PFSK-1 (cell line): ENCODE results near the gene GDPD5.

Experiments
- POLR2AphosphoS5 ChIP-seq: IDR thresholded peaks from 2 replicates; pipeline ENCODE4 v1.6.1; 2012; ENCODE audit warnings: low read depth, mild to moderate bottlenecking, control low read depth, low read length, moderate library complexity
- SIN3A ChIP-seq: IDR thresholded peaks from 2 replicates; pipeline ENCODE4 v1.6.1; 2012; ENCODE audit warnings: mild to moderate bottlenecking, low read length, moderate library complexity, borderline replicate concordance; ENCODE audit not compliant: insufficient read depth
- TAF1 ChIP-seq: IDR thresholded peaks from 2 replicates; pipeline ENCODE4 v1.6.1; 2012; ENCODE audit warnings: low read length, control low read depth, borderline replicate concordance; ENCODE audit not compliant: insufficient read depth
- TF ChIP-seq, protein P1 (sequence below), 2 experiments: IDR thresholded peaks; 2 replicates each; pipeline versions ENCODE4 v1.6.1 to v1.8.0; 2011 to 2012; ENCODE audit warnings: low read depth in 2 of 2, low read length in 2 of 2, control low read depth in 1 of 2, inconsistent platforms in 1 of 2, mild to moderate bottlenecking in 1 of 2, moderate library complexity in 1 of 2; ENCODE audit not compliant: insufficient read depth in 1 of 2

DNA sequence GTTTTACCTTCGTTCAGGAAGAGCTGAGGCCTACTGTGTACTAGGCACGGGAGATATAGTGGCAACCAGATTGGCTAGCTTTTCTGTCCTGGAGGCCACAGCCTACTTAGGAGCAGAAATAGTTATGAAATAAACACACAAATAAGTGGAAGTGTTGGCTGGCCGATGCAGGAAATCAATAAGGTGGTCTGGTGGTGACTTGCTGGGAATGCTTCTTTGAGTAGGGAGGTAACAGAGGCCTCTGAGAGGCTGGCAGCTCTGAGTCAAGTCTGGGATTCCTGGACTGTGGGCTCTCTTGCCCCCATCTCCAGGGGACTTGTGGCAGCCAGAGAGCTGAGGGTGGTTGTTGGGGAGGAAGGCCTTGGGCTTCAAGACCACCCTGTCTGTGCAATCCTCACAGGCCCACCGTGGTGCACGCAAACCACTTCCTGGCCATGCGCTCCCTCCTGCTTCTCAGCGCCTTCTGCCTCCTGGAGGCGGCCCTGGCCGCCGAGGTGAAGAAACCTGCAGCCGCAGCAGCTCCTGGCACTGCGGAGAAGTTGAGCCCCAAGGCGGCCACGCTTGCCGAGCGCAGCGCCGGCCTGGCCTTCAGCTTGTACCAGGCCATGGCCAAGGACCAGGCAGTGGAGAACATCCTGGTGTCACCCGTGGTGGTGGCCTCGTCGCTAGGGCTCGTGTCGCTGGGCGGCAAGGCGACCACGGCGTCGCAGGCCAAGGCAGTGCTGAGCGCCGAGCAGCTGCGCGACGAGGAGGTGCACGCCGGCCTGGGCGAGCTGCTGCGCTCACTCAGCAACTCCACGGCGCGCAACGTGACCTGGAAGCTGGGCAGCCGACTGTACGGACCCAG lies 40.4 kb upstream of the GDPD5 start:
- TF ChIP-seq, protein P1, sequence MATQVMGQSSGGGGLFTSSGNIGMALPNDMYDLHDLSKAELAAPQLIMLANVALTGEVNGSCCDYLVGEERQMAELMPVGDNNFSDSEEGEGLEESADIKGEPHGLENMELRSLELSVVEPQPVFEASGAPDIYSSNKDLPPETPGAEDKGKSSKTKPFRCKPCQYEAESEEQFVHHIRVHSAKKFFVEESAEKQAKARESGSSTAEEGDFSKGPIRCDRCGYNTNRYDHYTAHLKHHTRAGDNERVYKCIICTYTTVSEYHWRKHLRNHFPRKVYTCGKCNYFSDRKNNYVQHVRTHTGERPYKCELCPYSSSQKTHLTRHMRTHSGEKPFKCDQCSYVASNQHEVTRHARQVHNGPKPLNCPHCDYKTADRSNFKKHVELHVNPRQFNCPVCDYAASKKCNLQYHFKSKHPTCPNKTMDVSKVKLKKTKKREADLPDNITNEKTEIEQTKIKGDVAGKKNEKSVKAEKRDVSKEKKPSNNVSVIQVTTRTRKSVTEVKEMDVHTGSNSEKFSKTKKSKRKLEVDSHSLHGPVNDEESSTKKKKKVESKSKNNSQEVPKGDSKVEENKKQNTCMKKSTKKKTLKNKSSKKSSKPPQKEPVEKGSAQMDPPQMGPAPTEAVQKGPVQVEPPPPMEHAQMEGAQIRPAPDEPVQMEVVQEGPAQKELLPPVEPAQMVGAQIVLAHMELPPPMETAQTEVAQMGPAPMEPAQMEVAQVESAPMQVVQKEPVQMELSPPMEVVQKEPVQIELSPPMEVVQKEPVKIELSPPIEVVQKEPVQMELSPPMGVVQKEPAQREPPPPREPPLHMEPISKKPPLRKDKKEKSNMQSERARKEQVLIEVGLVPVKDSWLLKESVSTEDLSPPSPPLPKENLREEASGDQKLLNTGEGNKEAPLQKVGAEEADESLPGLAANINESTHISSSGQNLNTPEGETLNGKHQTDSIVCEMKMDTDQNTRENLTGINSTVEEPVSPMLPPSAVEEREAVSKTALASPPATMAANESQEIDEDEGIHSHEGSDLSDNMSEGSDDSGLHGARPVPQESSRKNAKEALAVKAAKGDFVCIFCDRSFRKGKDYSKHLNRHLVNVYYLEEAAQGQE (IDR thresholded peaks at IDR 0.05; ENCODE audit: insufficient read depth in 1 of 2, low read depth in 2 of 2, low read length in 2 of 2): no peak
- TF ChIP-seq SIN3A: no peak
- no peak for TF ChIP-seq POLR2AphosphoS5
- TF ChIP-seq TAF1: no peak
